Loucy (cell line): ENCODE data around the gene FAM161B.
"Not testable (repeated sequence)": the region's sequence is repeated elsewhere in the genome, so short reads cannot be mapped to it uniquely, and the experiment has no call there.

Experiments used
- H2AFZ ChIP-seq: fragments of 200-600 bp; sonication (generic); 2 replicates; pipeline ENCODE4 v1.6.0; 2016; ENCODE audit warnings: antibody characterized with exemption, mild to moderate bottlenecking, low read length, moderate library complexity
- H3F3A ChIP-seq: fragments of 200-600 bp; 2 replicates; pipeline ENCODE4 v1.6.0; 2016; ENCODE audit warnings: antibody characterized with exemption, low read depth, mild to moderate bottlenecking
- H3K27me3 ChIP-seq: fragments of 200-600 bp; sonication (generic); 2 replicates; pipeline ENCODE4 v1.6.1; 2014; ENCODE audit warnings: low read length, mild to moderate bottlenecking; ENCODE audit not compliant: insufficient read depth, poor library complexity, severe bottlenecking
- H3K36me3 ChIP-seq: fragments of 200-600 bp; sonication (generic); 2 replicates; pipeline ENCODE4 v1.6.1; 2016; ENCODE audit warnings: low read length; ENCODE audit not compliant: insufficient read depth
- H3K4me1 ChIP-seq: fragments of 200-600 bp; sonication (generic); 2 replicates; pipeline ENCODE4 v1.5.1; 2014; ENCODE audit warnings: low read length, mild to moderate bottlenecking; ENCODE audit not compliant: insufficient read depth, poor library complexity, severe bottlenecking
- H3K4me2 ChIP-seq: fragments of 200-600 bp; sonication (generic); 2 replicates; pipeline ENCODE4 v1.6.0; 2014; ENCODE audit warnings: antibody characterized with exemption, low read length, low read depth, mild to moderate bottlenecking; ENCODE audit not compliant: poor library complexity, severe bottlenecking
- H3K4me3 ChIP-seq: fragments of 200-600 bp; sonication (generic); 2 replicates; pipeline ENCODE4 v1.5.1; 2014; ENCODE audit warnings: low read length, mild to moderate bottlenecking, mixed read lengths; ENCODE audit not compliant: poor library complexity, severe bottlenecking
- H3K79me2 ChIP-seq: fragments of 200-600 bp; sonication (generic); 2 replicates; pipeline ENCODE4 v1.6.1; 2014; ENCODE audit warnings: low read length; ENCODE audit not compliant: insufficient read depth
- H3K9ac ChIP-seq: fragments of 200-600 bp; sonication (generic); 2 replicates; pipeline ENCODE4 v1.6.0; 2014; ENCODE audit warnings: mild to moderate bottlenecking, low read depth, low read length, moderate library complexity; ENCODE audit not compliant: poor library complexity, severe bottlenecking
- H3K9me2 ChIP-seq: fragments of 200-600 bp; sonication (generic); replicated peaks from 2 replicates; pipeline ENCODE4 v1.6.1; 2016; ENCODE audit warnings: low read depth, low read length, mixed read lengths
- H3K9me3 ChIP-seq: fragments of 200-600 bp; sonication (generic); 2 replicates; pipeline ENCODE4 v1.6.1; 2014; ENCODE audit warnings: mild to moderate bottlenecking, antibody characterized with exemption, low read length, low read depth; ENCODE audit not compliant: insufficient read depth
- H4K20me1 ChIP-seq: fragments of 200-600 bp; sonication (generic); 2 replicates; pipeline ENCODE4 v1.6.0; 2014; ENCODE audit warnings: antibody characterized with exemption, low read length, mild to moderate bottlenecking; ENCODE audit not compliant: insufficient read depth, poor library complexity, severe bottlenecking
- CTCF ChIP-seq: fragments of 200-600 bp; sonication (generic); conservative IDR thresholded peaks from 2 replicates; pipeline ENCODE4 v1.5.1; 2014; ENCODE audit warnings: mild to moderate bottlenecking, antibody characterized with exemption, low read length
- EZH2phosphoT487 ChIP-seq: fragments of 200-600 bp; IDR thresholded peaks from 2 replicates; pipeline ENCODE4 v1.6.1; 2018; ENCODE audit warnings: antibody characterized with exemption, mild to moderate bottlenecking, moderate library complexity, borderline replicate concordance

FAM161B gene

GRCh38 chr14:73997108-73997943 is 47.4 kb upstream of the FAM161B start:
- no peak overlapping the region for H2AFZ ChIP-seq

GRCh38 chr14:73996731-73997107 is 46.8 kb upstream of the FAM161B start:
- no peaks in the 10 kb centered on the region for H4K20me1 ChIP-seq
- no peaks in the 10 kb centered on the region for H3K27me3 ChIP-seq
- H3K36me3 ChIP-seq = no peaks in the 10 kb centered on the region
- TF ChIP-seq CTCF (no peak), EZH2phosphoT487 (no peak)
- no peak overlapping the region for H3K4me2 ChIP-seq
- H3F3A ChIP-seq = no peaks in the 10 kb centered on the region
- no peak overlapping the region for H3K9ac ChIP-seq
- H3K9me2 ChIP-seq = no peaks in the 10 kb centered on the region
- H3K4me1 ChIP-seq = no peaks in the 10 kb centered on the region
- H3K9me3 ChIP-seq = no peaks in the 10 kb centered on the region
- H3K4me3 ChIP-seq = no peak overlapping the region
- no peak overlapping the region for H2AFZ ChIP-seq
- H3K79me2 ChIP-seq = no peaks in the 10 kb centered on the region

More at GRCh38 chr14:73997108-73997943, 47.4 kb upstream of the FAM161B start:
- Histone ChIP-seq H3K4me2 (no peak overlapping the region), H4K20me1 (no peaks in the 10 kb centered on the region), H3K79me2 (no peaks in the 10 kb centered on the region), H3K9me3 (no peaks in the 10 kb centered on the region), H3K4me1 (no peaks in the 10 kb centered on the region), H3K27me3 (no peaks in the 10 kb centered on the region), H3K9me2 (no peaks in the 10 kb centered on the region), H3K36me3 (no peaks in the 10 kb centered on the region), H3K4me3 (no peak overlapping the region), H3F3A (no peaks in the 10 kb centered on the region), H3K9ac (no peak overlapping the region)
- TF ChIP-seq EZH2phosphoT487 = no peak
- TF ChIP-seq CTCF = no peak

GRCh38 chr14:73995977-73996378 is 46.1 kb upstream of the FAM161B start:
- H3F3A ChIP-seq = no peaks in the 10 kb centered on the region
- H3K4me3 ChIP-seq = no peak overlapping the region
- H4K20me1 ChIP-seq = no peaks in the 10 kb centered on the region
- no peaks in the 10 kb centered on the region for H3K9me2 ChIP-seq
- H3K9me3 ChIP-seq = no peaks in the 10 kb centered on the region
- no peaks in the 10 kb centered on the region for H3K79me2 ChIP-seq
- H3K4me1 ChIP-seq = no peaks in the 10 kb centered on the region
- no peak overlapping the region for H3K4me2 ChIP-seq
- H3K36me3 ChIP-seq = no peaks in the 10 kb centered on the region
- no peak overlapping the region for H3K9ac ChIP-seq
- H3K27me3 ChIP-seq = no peaks in the 10 kb centered on the region
- no peak for TF ChIP-seq CTCF
- no peak for TF ChIP-seq EZH2phosphoT487
- H2AFZ ChIP-seq = no peak overlapping the region

GRCh38 chr14:73994926-73995325 is 45.0 kb upstream of the FAM161B start:
- not testable (repeated sequence) for H4K20me1 ChIP-seq, H3K9me3 ChIP-seq, H3K79me2 ChIP-seq, H3K27me3 ChIP-seq, H3K4me2 ChIP-seq, H2AFZ ChIP-seq, H3K4me1 ChIP-seq, H3K36me3 ChIP-seq, H3K9me2 ChIP-seq, H3K9ac ChIP-seq, H3F3A ChIP-seq, H3K4me3 ChIP-seq
